ENCODE data around the gene PDE6B.
A peak's percentile ranks its signal among the peaks of the same experiment; 100 is the strongest.
"Not testable (repeated sequence)": the region's sequence is repeated elsewhere in the genome, so short reads cannot be mapped to it uniquely, and the experiment has no call there.

Gene PDE6B

DNA sequence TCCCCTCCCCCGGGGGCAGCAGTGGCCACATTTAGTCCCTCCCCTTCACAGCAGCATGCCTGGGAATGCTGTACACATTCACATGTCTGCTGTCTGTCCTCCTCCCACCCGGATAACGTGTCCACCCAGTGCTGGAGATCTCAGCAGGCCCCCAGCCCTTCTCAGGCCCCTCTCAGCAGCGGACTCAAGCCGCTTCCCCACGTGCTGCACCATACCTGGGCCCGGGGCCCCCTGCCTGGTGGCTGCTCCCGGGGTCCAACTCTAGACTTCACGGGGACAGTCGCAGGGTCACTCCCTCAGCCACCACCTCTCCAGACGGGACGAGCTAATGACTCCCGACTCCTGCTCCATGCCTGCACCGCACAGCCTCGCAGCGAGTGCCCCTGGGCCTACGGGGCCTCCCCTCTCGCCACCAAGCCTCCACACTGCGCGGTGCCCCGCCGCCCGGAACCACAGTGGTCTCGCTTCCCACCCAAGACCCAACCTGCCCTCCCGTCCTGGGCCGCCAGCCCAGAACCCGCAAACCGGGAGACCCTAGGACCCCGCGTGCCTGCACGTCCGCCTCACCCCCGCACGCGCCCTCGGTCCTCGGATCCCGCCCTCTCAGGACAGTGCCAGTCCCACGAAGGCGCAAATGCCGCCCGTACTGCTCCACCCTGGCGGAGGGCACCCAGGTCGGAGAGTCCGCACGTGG lies 79.0 kb downstream of the PDE6B start:
- no peak for DNase-seq (ENCODE audit: low read depth)

DNA sequence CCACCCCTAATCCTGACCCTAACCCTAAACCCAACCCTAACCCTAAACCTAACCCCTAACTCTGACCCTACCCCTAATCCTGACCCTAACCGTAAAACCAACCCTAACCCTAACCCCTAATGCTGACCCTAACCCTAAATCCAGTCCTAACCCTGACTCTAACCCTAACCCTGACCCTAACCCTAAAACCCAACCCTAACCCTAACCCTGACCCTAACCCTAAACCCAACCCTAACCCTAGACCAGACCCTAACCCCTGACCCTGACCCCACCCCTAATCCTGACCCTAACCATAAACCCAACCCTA lies 79.6 kb downstream of the PDE6B start:
- DNase-seq (ENCODE audit: low read depth): no peak

GRCh38 chr4:705278-706082 lies 80.1 kb downstream of the PDE6B start, which contains the start of gene PCGF3:
Gene PCGF3 (plus strand): TSS chr4:705832. CDS start chr4:733681, 27,849 bp downstream.
- peak; percentile 94 for DNase-seq (ENCODE audit: low read depth)

GRCh38 chr4:706083-706633 lies 80.8 kb downstream of the PDE6B start:
- DNase-seq (ENCODE audit: low read depth): not testable (repeated sequence)

- DNase-seq (ENCODE audit: low read depth): no peak
Measured at GRCh38 chr4:706834-707598, 81.6 kb downstream of the PDE6B start.

GRCh38 chr4:707929-708630 lies 82.7 kb downstream of the PDE6B start:
- DNase-seq (ENCODE audit: low read depth): no peak

- DNase-seq (ENCODE audit: low read depth): no peak
Measured at GRCh38 chr4:708631-708933, 83.2 kb downstream of the PDE6B start.

- DNase-seq (ENCODE audit: low read depth): no peak
Measured at GRCh38 chr4:709348-709747, 84.0 kb downstream of the PDE6B start.

DNA sequence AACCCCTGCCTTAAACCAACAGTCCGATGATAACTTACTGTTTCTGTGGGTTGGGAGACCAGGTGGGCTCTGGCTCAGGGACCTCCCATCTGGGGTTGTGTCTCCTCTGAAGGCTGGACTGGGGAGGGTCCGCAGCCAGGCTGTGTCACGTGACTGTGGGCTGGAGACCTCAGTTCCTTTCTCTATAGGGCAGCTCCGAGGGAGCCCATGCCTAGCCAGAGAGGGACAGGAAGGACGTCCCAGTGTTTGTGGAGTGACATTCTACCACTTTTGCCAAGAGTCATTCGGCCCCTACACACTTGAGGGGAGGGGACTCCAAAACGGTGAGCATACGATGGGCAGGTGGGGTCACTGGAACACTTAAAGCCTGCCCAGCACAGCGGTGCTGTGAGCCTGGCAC lies 84.7 kb downstream of the PDE6B start:
- no peak for DNase-seq (ENCODE audit: low read depth)

GRCh38 chr4:710916-711315 lies 85.5 kb downstream of the PDE6B start:
- DNase-seq (ENCODE audit: low read depth): no peak

- no peak for DNase-seq (ENCODE audit: low read depth)
Measured at GRCh38 chr4:712093-712492, 86.7 kb downstream of the PDE6B start.

- DNase-seq (ENCODE audit: low read depth): no peak
Measured at GRCh38 chr4:712916-713632, 87.7 kb downstream of the PDE6B start.

- no peak for DNase-seq (ENCODE audit: low read depth)
Measured at GRCh38 chr4:714087-714486, 88.7 kb downstream of the PDE6B start.

DNA sequence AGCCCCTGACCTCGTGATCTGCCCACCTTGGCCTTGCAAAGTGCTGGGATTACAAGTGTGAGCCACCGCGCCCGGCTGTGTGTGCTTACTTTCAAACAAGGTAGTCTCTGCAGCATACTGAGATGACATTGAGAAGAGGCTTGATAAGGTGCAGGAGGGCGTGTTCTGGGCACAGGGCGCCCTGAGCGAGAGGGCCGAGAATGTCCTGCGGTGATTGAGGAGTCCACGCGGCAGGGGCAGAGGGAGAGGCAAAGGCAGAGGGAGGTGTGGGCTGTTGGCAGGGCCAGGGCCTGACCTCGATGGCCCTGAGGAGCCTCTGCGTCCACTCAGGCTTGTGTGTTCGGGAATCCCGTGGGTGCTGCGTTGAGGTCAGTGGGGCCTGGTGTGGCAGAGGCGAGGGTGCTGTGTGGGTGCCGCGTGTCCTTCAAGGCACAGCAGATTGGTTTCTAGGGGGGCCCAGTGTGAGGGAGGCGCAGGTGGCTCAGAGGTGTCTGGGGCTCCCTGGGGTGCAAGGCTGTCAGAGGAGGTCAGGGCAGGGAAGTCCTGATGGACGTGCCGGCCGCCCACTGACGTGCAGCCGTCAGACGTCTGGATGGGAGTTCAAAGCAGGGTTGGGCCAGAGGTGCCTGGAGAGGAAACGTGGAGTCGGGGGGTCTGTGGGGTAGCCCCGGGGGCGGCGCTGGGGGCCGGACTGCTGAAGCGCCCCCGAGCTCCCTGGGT lies 92.4 kb downstream of the PDE6B start:
- DNase-seq (ENCODE audit: low read depth): no peak

DNA sequence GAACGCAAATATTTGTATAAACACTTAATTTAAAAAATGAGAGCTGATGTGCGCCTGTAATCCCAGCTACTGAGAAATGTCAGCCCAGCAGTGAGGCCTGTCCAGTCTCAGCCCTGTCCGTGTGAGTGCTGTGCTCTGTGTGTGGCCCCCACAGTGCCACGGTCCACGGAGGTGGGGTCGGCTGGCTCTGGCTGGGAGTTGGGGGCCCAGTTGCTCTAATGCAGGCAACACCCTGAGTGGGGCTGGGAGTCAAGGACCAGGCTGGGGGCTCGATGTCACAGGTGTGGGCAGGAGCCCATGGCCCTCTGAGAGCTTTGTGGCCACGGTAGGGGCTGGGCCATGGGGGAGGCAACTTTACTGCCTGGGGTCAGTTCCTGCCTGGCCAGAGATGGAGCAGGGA lies 93.1 kb downstream of the PDE6B start:
- DNase-seq (ENCODE audit: low read depth): no peak

All from ELR (cell line).